Endodermal cell (in vitro differentiated cells): ENCODE results near the gene TWIST1. TPM values are rescaled to one million over a fixed set of nuclear protein-coding genes. Genes with fewer than 3 reads are reported as not detected.

ENCODE experiments used
- DNase-seq: peaks from one replicate; pipeline ENCODE4 v3.0.0-alpha.2; 2017
- H3K27ac ChIP-seq: 2 replicates; pipeline ENCODE4 v1.5.1; 2013; ENCODE audit warnings: mild to moderate bottlenecking, low read depth, low read length, moderate library complexity
- H3K27me3 ChIP-seq: 2 replicates; pipeline ENCODE4 v1.6.1; 2013; ENCODE audit warnings: mild to moderate bottlenecking, low read length, moderate library complexity; ENCODE audit not compliant: insufficient read depth, control insufficient read depth, poor library complexity, severe bottlenecking
- H3K36me3 ChIP-seq: 2 replicates; pipeline ENCODE4 v1.7.0; 2013; ENCODE audit warnings: mild to moderate bottlenecking, low read length, moderate library complexity; ENCODE audit not compliant: control insufficient read depth, insufficient read depth
- H3K4me1 ChIP-seq: one replicate; pipeline ENCODE4 v1.7.0; 2013; ENCODE audit warnings: low read length; ENCODE audit not compliant: control insufficient read depth, insufficient read depth
- H3K4me3 ChIP-seq: 2 replicates; pipeline ENCODE4 v1.5.1; 2013; ENCODE audit warnings: mild to moderate bottlenecking, low read length, moderate library complexity
- H3K9ac ChIP-seq: 2 replicates; pipeline ENCODE4 v1.6.1; 2013; ENCODE audit warnings: mild to moderate bottlenecking, low read length, moderate library complexity; ENCODE audit not compliant: poor library complexity, severe bottlenecking; ENCODE audit errors: extremely low read depth
- H3K9me3 ChIP-seq: 2 replicates; pipeline ENCODE4 v1.6.1; 2013; ENCODE audit warnings: mild to moderate bottlenecking, low read length, moderate library complexity; ENCODE audit not compliant: control insufficient read depth
- H3K27ac Mint-ChIP-seq: 2 replicates; pipeline ENCODE4 v1.8.0; 2020; ENCODE audit warnings: mixed read lengths
- H3K27me3 Mint-ChIP-seq: 2 replicates; pipeline ENCODE4 v1.8.0; 2021; ENCODE audit warnings: mild to moderate bottlenecking, mixed read lengths; ENCODE audit not compliant: insufficient read depth
- H3K36me3 Mint-ChIP-seq: 2 replicates; pipeline ENCODE4 v1.8.0; 2020; ENCODE audit warnings: low read depth, mixed read lengths
- H3K4me1 Mint-ChIP-seq: 2 replicates; pipeline ENCODE4 v1.8.0; 2020; ENCODE audit warnings: mixed read lengths
- H3K4me3 Mint-ChIP-seq: 2 replicates; pipeline ENCODE4 v1.8.0; 2020; ENCODE audit warnings: mild to moderate bottlenecking, moderate library complexity, mixed read lengths
- H3K9me3 Mint-ChIP-seq: 2 replicates; pipeline ENCODE4 v1.8.0; 2020; ENCODE audit warnings: mild to moderate bottlenecking, mixed read lengths
- CTCF ChIP-seq: fragments of 200-600 bp; sonication (generic); conservative IDR thresholded peaks from 2 replicates; pipeline ENCODE4 v1.5.0; 2021; ENCODE audit warnings: antibody characterized with exemption, mild to moderate bottlenecking
- WGBS, 2 experiments: methylation state at CpG; one replicate each; pipeline versions ENCODE4 v1.1.5 to v1.1.7; 2013; ENCODE audit warnings: missing lambda C conversion rate in 2 of 2, mixed read lengths in 1 of 2; ENCODE audit not compliant: insufficient coverage in 1 of 2, insufficient read length in 1 of 2; 5-methylcytosine and 5-hydroxymethylcytosine counted together
- total RNA-seq, 2 donors: library from RNA; stranded (reverse); fragmentation: NEBNext Ultra II Directional in 1 of 2; extraction: Animal tissue kit (Norgen Biotek cat#: 25700) in 1 of 2; gene quantifications; 2 replicates in 1 of 2; 3 replicates in 1 of 2; pipeline ENCODE4 v1.2.1, GENCODE V29; 2021

The TWIST1 gene
- total RNA-seq, 2 donors from 2014 or later, result 0.46 to 0.88 TPM

GRCh38 chr7:19097165-19098055 lies 20.0 kb downstream of the TWIST1 start:
- Mint-ChIP-seq H3K4me3 (no peak overlapping the region), H3K9me3 (no peaks in the 10 kb centered on the region), H3K4me1 (peaks cover 5% of the 10 kb centered on the region), H3K27me3 (peaks cover 29% of the 10 kb centered on the region), H3K27ac (no peak overlapping the region), H3K36me3 (no peaks in the 10 kb centered on the region)
- no peak for DNase-seq
- TF ChIP-seq CTCF, result no peak
- H3K27ac ChIP-seq, result no peak overlapping the region
- no peaks in the 10 kb centered on the region for H3K9me3 ChIP-seq
- no peaks in the 10 kb centered on the region for H3K36me3 ChIP-seq
- H3K4me3 ChIP-seq, result no peak overlapping the region
- no peaks in the 10 kb centered on the region for H3K4me1 ChIP-seq
- H3K9ac ChIP-seq, result no peak overlapping the region
- no peaks in the 10 kb centered on the region for H3K27me3 ChIP-seq
- WGBS, 2 experiments, result 91 to 100% methylated on average over 4 to 9 of the region's 9 CpGs

- Histone ChIP-seq H3K9me3 (no peaks in the 10 kb centered on the region), H3K27ac (no peak overlapping the region), H3K4me3 (no peak overlapping the region), H3K9ac (no peak overlapping the region), H3K36me3 (no peaks in the 10 kb centered on the region), H3K4me1 (no peaks in the 10 kb centered on the region), H3K27me3 (no peaks in the 10 kb centered on the region)
- Mint-ChIP-seq H3K9me3 (no peaks in the 10 kb centered on the region), H3K4me1 (peaks cover 5% of the 10 kb centered on the region), H3K27ac (no peak overlapping the region), H3K36me3 (no peaks in the 10 kb centered on the region), H3K4me3 (no peak overlapping the region), H3K27me3 (peaks cover 10% of the 10 kb centered on the region)
- TF ChIP-seq CTCF, result no peak
- 90 to 100% methylated on average over 1 to 5 of the region's 5 CpGs for WGBS, 2 experiments
- DNase-seq, result no peak
These were observed 22.0 kb downstream of the TWIST1 start for GRCh38 chr7:19095353-19095860.

- H3K36me3 ChIP-seq, result no peaks in the 10 kb centered on the region
- H3K4me3 ChIP-seq, result no peak overlapping the region
- Mint-ChIP-seq H3K9me3 (no peaks in the 10 kb centered on the region), H3K4me1 (peaks cover 5% of the 10 kb centered on the region), H3K36me3 (no peaks in the 10 kb centered on the region), H3K4me3 (no peak overlapping the region), H3K27ac (no peak overlapping the region), H3K27me3 (peaks cover 7% of the 10 kb centered on the region)
- no peak for DNase-seq
- H3K4me1 ChIP-seq, result no peaks in the 10 kb centered on the region
- no peaks in the 10 kb centered on the region for H3K9me3 ChIP-seq
- H3K27ac ChIP-seq, result no peak overlapping the region
- H3K27me3 ChIP-seq, result no peaks in the 10 kb centered on the region
- H3K9ac ChIP-seq, result no peak overlapping the region
- WGBS, 2 experiments, result 40 to 70% methylated on average over 1 to 3 of the region's 3 CpGs
- no peak for TF ChIP-seq CTCF
These were observed 22.7 kb downstream of the TWIST1 start for GRCh38 chr7:19094598-19095352.
